Activated gamma-delta T cell (primary cell): ENCODE data around the gene SORD.

Experiments used
- DNase-seq: peaks from one replicate; lab custom pipeline; 2025; lab: John Stamatoyannopoulos, UW

Gene SORD

GRCh38 chr15:45116482-45117307, 93.7 kb downstream of the SORD start:
- DNase-seq, result no peak

- no peak for DNase-seq
These were observed 94.5 kb downstream of the SORD start for GRCh38 chr15:45117308-45118130.

- no peak for DNase-seq
These were observed 95.2 kb downstream of the SORD start for GRCh38 chr15:45118131-45118588.

GRCh38 chr15:45118996-45119395, 96.0 kb downstream of the SORD start:
- no peak for DNase-seq

GRCh38 chr15:45120081-45120972, 97.3 kb downstream of the SORD start:
- no peak for DNase-seq

GRCh38 chr15:45121020-45121419, 98.0 kb downstream of the SORD start:
- DNase-seq, result no peak

GRCh38 chr15:45121706-45122417, 98.9 kb downstream of the SORD start:
- DNase-seq, result no peak

- no peak for DNase-seq
These were observed 99.7 kb downstream of the SORD start for GRCh38 chr15:45122719-45123118.

GRCh38 chr15:45123397-45123796, 100.4 kb downstream of the SORD start:
- DNase-seq, result no peak

GRCh38 chr15:45126535-45127158, 103.7 kb downstream of the SORD start:
- no peak for DNase-seq
